ENCODE results near the gene B9D2. TPM values are rescaled to one million over a fixed set of nuclear protein-coding genes. Genes with fewer than 3 reads are reported as not detected.

B9D2 gene
- total RNA-seq, 2 donors from 2014 or later, result 0.52 to 5.3 TPM

- TF ChIP-seq POLR2A (IDR thresholded peaks at IDR 0.05) (no peak), CTCF (IDR thresholded peaks at IDR 0.05) (peak; percentile 93 to 98 (median 96))
- H3K27me3 ChIP-seq, result no peaks in the 10 kb centered on the region
- ATAC-seq (peak; percentile 68), DNase-seq (peak; percentile 93 to 98 (median 94))
- WGBS, 2 donors, result 21 to 23% methylated on average over 8 of the region's 8 CpGs
- peak overlapping the region; percentile 88 to 97 (median 94) for H3K27ac ChIP-seq
- peaks cover 12 to 25% of the 10 kb centered on the region in 2 donors for H3K36me3 ChIP-seq (replicated peaks in 1 of 2; ENCODE audit: insufficient read depth in 1 of 2, low read depth in 2 of 2)
- H3K9me3 ChIP-seq, result no peaks in the 10 kb centered on the region
- intact Hi-C loops (cut with DNase I), result no loop called here
- no peak overlapping the region for H3K4me3 ChIP-seq
- peaks cover 30% of the 10 kb centered on the region for H3K4me1 ChIP-seq
Observed at GRCh38 chr19:41308450-41309179, 55.3 kb downstream of the B9D2 start.

- DNase-seq (no peak), ATAC-seq (peak; percentile 1)
- Histone ChIP-seq H3K36me3 (replicated peaks in 1 of 2; ENCODE audit: insufficient read depth in 1 of 2, low read depth in 2 of 2) (peaks cover 18 to 23% of the 10 kb centered on the region in 2 donors), H3K27ac (peak overlapping the region in 3 of 4 donors; percentile 88 to 97 (median 94)), H3K27me3 (no peaks in the 10 kb centered on the region), H3K9me3 (no peaks in the 10 kb centered on the region), H3K4me1 (peaks cover 30% of the 10 kb centered on the region), H3K4me3 (no peak overlapping the region)
- intact Hi-C loops (cut with DNase I), result no loop called here
- WGBS, 2 donors, result 40 to 57% methylated on average over 1 to 4 of the region's 4 CpGs
- TF ChIP-seq CTCF (IDR thresholded peaks at IDR 0.05) (no peak), POLR2A (IDR thresholded peaks at IDR 0.05) (no peak)
Observed at GRCh38 chr19:41307954-41308449, 55.9 kb downstream of the B9D2 start.

- peaks cover 18 to 27% of the 10 kb centered on the region in 2 donors for H3K36me3 ChIP-seq (replicated peaks in 1 of 2; ENCODE audit: insufficient read depth in 1 of 2, low read depth in 2 of 2)
Observed at GRCh38 chr19:41307090-41307875, 56.7 kb downstream of the B9D2 start.

More at GRCh38 chr19:41307090-41307875, 56.7 kb downstream of the B9D2 start:
- Histone ChIP-seq H3K4me3 (no peak overlapping the region), H3K27me3 (no peaks in the 10 kb centered on the region), H3K4me1 (peaks cover 30% of the 10 kb centered on the region), H3K27ac (peak overlapping the region in 3 of 4 donors; percentile 88 to 97 (median 94)), H3K9me3 (no peaks in the 10 kb centered on the region)
- DNase-seq (no peak), ATAC-seq (no peak)
- TF ChIP-seq CTCF (IDR thresholded peaks at IDR 0.05) (no peak), POLR2A (IDR thresholded peaks at IDR 0.05) (no peak)
- WGBS, 2 donors, result 61% methylated on average over 8 of the region's 8 CpGs
- intact Hi-C loops (cut with DNase I), result no loop called here
